Neural crest cell (in vitro differentiated cells): ENCODE measurements around the gene TSC22D1. TPM values are rescaled to one million over a fixed set of nuclear protein-coding genes. Genes with fewer than 3 reads are reported as not detected.

Experiments
- DNase-seq: peaks from one replicate; pipeline ENCODE4 v3.0.0; 2021; ENCODE audit warnings: low read depth, mixed read lengths, low spot score
- H3K27ac Mint-ChIP-seq: one replicate; pipeline ENCODE4 v1.8.0; 2021; ENCODE audit warnings: mild to moderate bottlenecking, mixed read lengths; ENCODE audit not compliant: unreplicated experiment
- H3K27me3 Mint-ChIP-seq: 2 replicates; pipeline ENCODE4 v1.8.0; 2021; ENCODE audit warnings: low read depth, mild to moderate bottlenecking, mixed read lengths
- H3K36me3 Mint-ChIP-seq: 2 replicates; pipeline ENCODE4 v1.8.0; 2021; ENCODE audit warnings: low read depth, mild to moderate bottlenecking, mixed read lengths
- H3K4me1 Mint-ChIP-seq: 2 replicates; pipeline ENCODE4 v1.8.0; 2021; ENCODE audit warnings: mixed read lengths
- H3K4me3 Mint-ChIP-seq: one replicate; pipeline ENCODE4 v1.8.0; 2021; ENCODE audit warnings: mild to moderate bottlenecking, mixed read lengths
- H3K9me3 Mint-ChIP-seq: 2 replicates; pipeline ENCODE4 v1.8.0; 2021; ENCODE audit warnings: mixed read lengths
- total RNA-seq: library from RNA; stranded (reverse); gene quantifications from 2 replicates; pipeline ENCODE4 v1.2.1, GENCODE V29; 2021
- TF ChIP-seq, protein P1 (sequence below): fragments of 200-600 bp; sonication (generic); conservative IDR thresholded peaks from 2 replicates; pipeline ENCODE4 v1.5.0; 2021; ENCODE audit warnings: antibody characterized with exemption, mild to moderate bottlenecking

TSC22D1 gene
- total RNA-seq, 1 donor from 2014 or later = 119 TPM

- Mint-ChIP-seq H3K36me3 (no peaks in the 10 kb centered on the region), H3K4me1 (peaks cover 40% of the 10 kb centered on the region), H3K9me3 (no peaks in the 10 kb centered on the region), H3K27me3 (no peaks in the 10 kb centered on the region), H3K4me3 (no peak overlapping the region), H3K27ac (no peak overlapping the region)
- TF ChIP-seq, protein P1, sequence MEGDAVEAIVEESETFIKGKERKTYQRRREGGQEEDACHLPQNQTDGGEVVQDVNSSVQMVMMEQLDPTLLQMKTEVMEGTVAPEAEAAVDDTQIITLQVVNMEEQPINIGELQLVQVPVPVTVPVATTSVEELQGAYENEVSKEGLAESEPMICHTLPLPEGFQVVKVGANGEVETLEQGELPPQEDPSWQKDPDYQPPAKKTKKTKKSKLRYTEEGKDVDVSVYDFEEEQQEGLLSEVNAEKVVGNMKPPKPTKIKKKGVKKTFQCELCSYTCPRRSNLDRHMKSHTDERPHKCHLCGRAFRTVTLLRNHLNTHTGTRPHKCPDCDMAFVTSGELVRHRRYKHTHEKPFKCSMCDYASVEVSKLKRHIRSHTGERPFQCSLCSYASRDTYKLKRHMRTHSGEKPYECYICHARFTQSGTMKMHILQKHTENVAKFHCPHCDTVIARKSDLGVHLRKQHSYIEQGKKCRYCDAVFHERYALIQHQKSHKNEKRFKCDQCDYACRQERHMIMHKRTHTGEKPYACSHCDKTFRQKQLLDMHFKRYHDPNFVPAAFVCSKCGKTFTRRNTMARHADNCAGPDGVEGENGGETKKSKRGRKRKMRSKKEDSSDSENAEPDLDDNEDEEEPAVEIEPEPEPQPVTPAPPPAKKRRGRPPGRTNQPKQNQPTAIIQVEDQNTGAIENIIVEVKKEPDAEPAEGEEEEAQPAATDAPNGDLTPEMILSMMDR = no peak
- no peak for DNase-seq
Observed at GRCh38 chr13:44415815-44416214, 160.3 kb downstream of the TSC22D1 start.

GRCh38 chr13:44414716-44415115 is 161.4 kb downstream of the TSC22D1 start:
- Mint-ChIP-seq H3K4me1 (peaks cover 39% of the 10 kb centered on the region), H3K27ac (no peak overlapping the region), H3K9me3 (no peaks in the 10 kb centered on the region), H3K4me3 (no peak overlapping the region), H3K36me3 (no peaks in the 10 kb centered on the region), H3K27me3 (no peaks in the 10 kb centered on the region)
- no peak for DNase-seq
- TF ChIP-seq, protein P1 = no peak

DNA sequence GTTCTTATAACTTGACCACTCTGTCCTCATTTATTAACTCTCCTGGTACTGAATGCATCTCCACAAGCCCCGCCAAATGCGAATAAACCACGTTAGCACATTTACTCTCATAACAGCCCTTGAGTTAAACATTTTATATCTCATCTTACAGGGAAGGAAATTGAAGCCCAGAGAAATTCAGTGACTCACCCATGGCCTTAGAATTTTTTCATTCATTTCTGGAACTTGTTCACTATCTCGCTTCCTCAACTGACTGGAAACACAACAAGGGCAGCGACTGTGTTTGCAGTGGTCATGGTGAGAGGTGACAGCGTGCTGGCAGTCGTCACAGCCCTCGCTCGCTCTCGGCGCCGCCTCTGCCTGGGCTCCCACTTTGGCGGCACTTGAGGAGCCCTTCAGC is 163.0 kb downstream of the TSC22D1 start:
- Mint-ChIP-seq H3K4me3 (no peak overlapping the region), H3K4me1 (peaks cover 39% of the 10 kb centered on the region), H3K9me3 (no peaks in the 10 kb centered on the region), H3K27me3 (no peaks in the 10 kb centered on the region), H3K36me3 (no peaks in the 10 kb centered on the region), H3K27ac (no peak overlapping the region)
- DNase-seq = no peak
- TF ChIP-seq, protein P1 = no peak

DNA sequence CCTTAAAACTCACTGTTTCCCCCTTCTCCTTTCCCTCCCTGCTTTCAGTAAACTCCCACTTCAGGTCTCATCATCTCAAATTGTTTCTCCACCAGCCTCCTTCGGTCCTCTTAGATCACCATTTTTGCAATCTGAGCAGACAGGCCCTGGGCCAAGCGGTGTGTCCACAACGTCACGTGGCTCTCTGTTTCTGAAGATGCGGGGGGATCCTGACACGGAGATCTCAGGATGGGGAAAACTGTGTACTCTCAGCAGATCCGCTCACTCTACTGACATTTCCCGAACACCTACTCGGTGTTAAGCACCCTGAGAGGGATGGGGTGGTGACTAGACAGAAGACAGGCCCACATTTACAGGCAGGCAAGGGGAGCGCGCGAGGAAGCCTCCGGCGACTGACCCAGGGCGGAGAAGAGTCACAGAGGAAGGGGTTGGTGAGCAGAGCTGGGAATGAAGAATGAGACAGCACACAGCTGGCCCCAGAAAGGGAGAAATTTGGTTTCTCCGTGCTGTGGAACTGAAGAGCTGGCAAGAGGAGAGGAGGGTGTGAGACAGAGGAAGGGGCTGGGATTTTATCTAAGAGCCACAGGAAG is 163.7 kb downstream of the TSC22D1 start:
- Mint-ChIP-seq H3K36me3 (no peaks in the 10 kb centered on the region), H3K4me1 (peaks cover 36% of the 10 kb centered on the region), H3K27me3 (no peaks in the 10 kb centered on the region), H3K4me3 (no peak overlapping the region), H3K9me3 (no peaks in the 10 kb centered on the region), H3K27ac (peak overlapping the region; percentile 44)
- TF ChIP-seq, protein P1 = no peak
- DNase-seq = no peak

DNA sequence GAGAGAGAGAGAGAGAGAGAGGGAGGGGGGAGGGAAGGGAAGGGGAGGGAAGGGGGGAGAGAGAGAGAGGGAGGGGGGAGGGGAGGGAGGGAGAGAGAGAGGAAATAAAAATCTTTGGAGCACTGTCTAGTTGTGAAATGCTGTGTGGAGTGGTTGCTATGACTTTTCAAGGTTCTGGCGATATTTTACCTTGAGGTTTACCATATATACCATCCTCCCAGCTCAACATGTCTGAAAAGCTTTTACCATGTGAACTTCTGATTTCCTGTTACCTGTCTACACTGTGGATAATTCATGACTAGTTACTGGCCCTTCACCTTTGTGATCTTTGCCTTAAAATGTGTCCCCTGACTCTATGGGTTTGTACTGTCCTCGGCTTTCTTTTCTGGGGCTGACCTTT is 164.3 kb downstream of the TSC22D1 start:
- Mint-ChIP-seq H3K4me1 (peaks cover 32% of the 10 kb centered on the region), H3K36me3 (no peaks in the 10 kb centered on the region), H3K27ac (peak overlapping the region; percentile 44), H3K9me3 (no peaks in the 10 kb centered on the region), H3K27me3 (no peaks in the 10 kb centered on the region), H3K4me3 (no peak overlapping the region)
- TF ChIP-seq, protein P1 = no peak
- no peak for DNase-seq
